HCT116 (cell line): ENCODE data around the gene C2orf76. TPM values are rescaled to one million over a fixed set of nuclear protein-coding genes. Genes with fewer than 3 reads are reported as not detected.

ENCODE experiments used
- ATAC-seq: fragments of 200-7000 bp; cut with Tn5 transposase; 2 replicates; pipeline ENCODE4 v1.9.1; 2020; ENCODE audit warnings: mild to moderate bottlenecking, moderate library complexity
- BruUV-seq: library from RNA; stranded (reverse); fragments of 400-500 nt; replicated peaks from 2 replicates; lab custom pipeline; 2021; lab: Mats Ljungman, UMichigan
- CTCF ChIA-PET: fragments of 300-600 bp; sonication (Branson Sonifier 250); formaldehyde crosslinking; loops from one replicate; lab custom pipeline; 2021; ENCODE audit warnings: antibody characterized with exemption; lab: Charles Lee
- POLR2A ChIA-PET: fragments of 300-600, 350-600 bp; sonication (Branson Sonifier 250); formaldehyde crosslinking; loops from one replicate; lab custom pipeline; 2021; ENCODE audit warnings: antibody characterized with exemption; lab: Charles Lee
- RAD21 ChIA-PET, 2 experiments: fragments of 300-600 bp; sonication (Branson Sonifier 250); formaldehyde crosslinking; loops; one replicate each; lab custom pipeline; 2023; ENCODE audit warnings: low total read pairs in 2 of 2; ENCODE audit not compliant: uncharacterized antibody in 2 of 2, unreplicated experiment in 2 of 2, low non-redundant PET in 1 of 2; lab: Charles Lee
- DNase-seq: peaks from one replicate; pipeline ENCODE4 v3.0.0-alpha.2; 2010; ENCODE audit warnings: low read depth, low spot score
- H2AFZ ChIP-seq: fragments of 200-600 bp; shearing (Covaris generic), sonication (generic); 2 replicates; pipeline ENCODE4 v1.6.1; 2017; ENCODE audit warnings: low read depth, mixed run types, mixed read lengths, antibody characterized with exemption, low read length; ENCODE audit not compliant: poor library complexity, severe bottlenecking
- H3K27ac ChIP-seq: 2 replicates; pipeline ENCODE4 v1.5.1; 2012; ENCODE audit warnings: low read depth, low read length
- H3K27me3 ChIP-seq: fragments of 200-600 bp; sonication (generic); 2 replicates; pipeline ENCODE4 v1.6.1; 2016; ENCODE audit warnings: mixed run types, low read length, mixed read lengths; ENCODE audit not compliant: insufficient read depth
- H3K36me3 ChIP-seq, 2 experiments: fragments of 200-500 bp in 1 of 2; fragments of 200-600 bp in 1 of 2; sonication (Bioruptor generic) in 1 of 2; sonication (generic) in 1 of 2; 2 replicates each; pipeline versions ENCODE4 v1.5.1 to v1.6.1; 2014 to 2016; ENCODE audit warnings: low read length in 2 of 2, inconsistent platforms in 1 of 2, mixed read lengths in 1 of 2, mixed run types in 1 of 2; ENCODE audit not compliant: insufficient read depth in 2 of 2, control insufficient read depth in 1 of 2
- H3K4me1 ChIP-seq, 2 experiments: fragments of 200-600 bp in 1 of 2; sonication (generic) in 1 of 2; 2 replicates each; pipeline versions ENCODE4 v1.5.1 to v1.6.1; 2012 to 2017; ENCODE audit warnings: low read length in 2 of 2, inconsistent platforms in 1 of 2, mild to moderate bottlenecking in 1 of 2, mixed read lengths in 1 of 2, mixed run types in 1 of 2, moderate library complexity in 1 of 2; ENCODE audit not compliant: insufficient read depth in 2 of 2, control insufficient read depth in 1 of 2
- H3K4me2 ChIP-seq: fragments of 200-600 bp; sonication (generic); 2 replicates; pipeline ENCODE4 v1.6.1; 2017; ENCODE audit warnings: mixed run types, low read length, mixed read lengths
- H3K4me3 ChIP-seq, 2 experiments: fragments of 200-600 bp in 1 of 2; sonication (generic) in 1 of 2; replicated peaks in 1 of 2; 2 replicates each; pipeline ENCODE4 v1.5.1; 2011 to 2016; ENCODE audit warnings: low read length in 2 of 2, control low read depth in 1 of 2, low read depth in 1 of 2, mild to moderate bottlenecking in 1 of 2, mixed read lengths in 1 of 2, mixed run types in 1 of 2
- H3K79me2 ChIP-seq: fragments of 200-600 bp; sonication (generic); 2 replicates; pipeline ENCODE4 v1.6.1; 2017; ENCODE audit warnings: mild to moderate bottlenecking, mixed run types, low read length, moderate library complexity, mixed read lengths; ENCODE audit not compliant: insufficient read depth
- H3K9ac ChIP-seq: fragments of 200-600 bp; sonication (generic); 2 replicates; pipeline ENCODE4 v1.6.1; 2016; ENCODE audit warnings: low read length, mixed read lengths
- H3K9me2 ChIP-seq: fragments of 200-600 bp; sonication (generic), shearing (Covaris generic); 2 replicates; pipeline ENCODE4 v1.6.1; 2017; ENCODE audit warnings: mixed run types, mild to moderate bottlenecking, moderate library complexity; ENCODE audit not compliant: insufficient read depth
- H3K9me3 ChIP-seq, 2 experiments: fragments of 200-500 bp in 1 of 2; fragments of 200-600 bp in 1 of 2; sonication (Bioruptor generic) in 1 of 2; sonication (generic) in 1 of 2; 2 replicates each; pipeline ENCODE4 v1.6.1; 2014 to 2017; ENCODE audit warnings: low read length in 2 of 2, mixed read lengths in 2 of 2, inconsistent platforms in 1 of 2, low read depth in 1 of 2, mild to moderate bottlenecking in 1 of 2, mixed run types in 1 of 2, moderate library complexity in 1 of 2; ENCODE audit not compliant: control insufficient read depth in 1 of 2, insufficient read depth in 1 of 2
- H4K20me1 ChIP-seq: fragments of 200-600 bp; sonication (generic), shearing (Covaris generic); 2 replicates; pipeline ENCODE4 v1.6.1; 2017; ENCODE audit warnings: mixed run types, mild to moderate bottlenecking, moderate library complexity; ENCODE audit not compliant: insufficient read depth
- CEBPB ChIP-seq: IDR thresholded peaks from 2 replicates; pipeline ENCODE4 v1.6.1; 2012; ENCODE audit warnings: low read depth
- EGR1 ChIP-seq: IDR thresholded peaks from 2 replicates; pipeline ENCODE4 v1.6.1; 2012; ENCODE audit warnings: low read depth
- ELF1 ChIP-seq: IDR thresholded peaks from 2 replicates; pipeline ENCODE4 v1.6.1; 2012; ENCODE audit warnings: low read depth, borderline replicate concordance
- EZH2 ChIP-seq: fragments of 200-600 bp; sonication (generic); IDR thresholded peaks from 2 replicates; pipeline ENCODE4 v1.6.1; 2017; ENCODE audit warnings: antibody characterized with exemption, mixed run types
- EZH2phosphoT487 ChIP-seq: fragments of 200-600 bp; IDR thresholded peaks from 2 replicates; pipeline ENCODE4 v1.6.1; 2018; ENCODE audit warnings: antibody characterized with exemption, borderline replicate concordance
- FOSL1 ChIP-seq: IDR thresholded peaks from 2 replicates; pipeline ENCODE4 v1.6.1; 2012; ENCODE audit warnings: low read depth
- JUND ChIP-seq: IDR thresholded peaks from 2 replicates; pipeline ENCODE4 v1.6.1; 2012
- MAX ChIP-seq: IDR thresholded peaks from 2 replicates; pipeline ENCODE4 v1.6.1; 2012
- POLR2A ChIP-seq: IDR thresholded peaks from 2 replicates; pipeline ENCODE4 v1.7.0; 2011; ENCODE audit warnings: borderline replicate concordance; ENCODE audit not compliant: insufficient read depth, insufficient read length; ENCODE audit errors: extremely low read depth
- POLR2AphosphoS5 ChIP-seq: IDR thresholded peaks from 2 replicates; pipeline ENCODE4 v1.6.1; 2011; ENCODE audit warnings: mild to moderate bottlenecking, low read depth, low read length, moderate library complexity
- RAD21 ChIP-seq: IDR thresholded peaks from 2 replicates; pipeline ENCODE4 v1.6.1; 2012; ENCODE audit warnings: low read depth, mild to moderate bottlenecking
- SRF ChIP-seq: IDR thresholded peaks from 2 replicates; pipeline ENCODE4 v1.6.1; 2012; ENCODE audit warnings: low read depth
- ZBTB33 ChIP-seq: IDR thresholded peaks from 2 replicates; pipeline ENCODE4 v1.6.1; 2011; ENCODE audit warnings: mild to moderate bottlenecking, low read length, moderate library complexity; ENCODE audit not compliant: insufficient replicate concordance; ENCODE audit errors: extremely low read depth
- ZFX ChIP-seq: fragments of 450-650 bp; IDR thresholded peaks from 2 replicates; pipeline ENCODE4 v1.6.1; 2017
- intact Hi-C: fragments of 100-400 bp; cut with micrococcal nuclease; formaldehyde crosslinking; loops from 2 replicates; pipeline ENCODE4 v1.10.0; 2022
- total RNA-seq: library from RNA; stranded (reverse); gene quantifications from one replicate; pipeline ENCODE4 v1.2.1, GENCODE V29; 2021; ENCODE audit not compliant: unreplicated experiment
- TF ChIP-seq, protein P1 (sequence below), 3 experiments: fragments of 200-600 bp in 1 of 3; sonication (generic) in 1 of 3; IDR thresholded peaks in 2 of 3; conservative IDR thresholded peaks in 1 of 3; 2 replicates each; pipeline ENCODE4 v1.5.1; 2012 to 2017; ENCODE audit warnings: low read depth in 2 of 3, low read length in 2 of 3, antibody characterized with exemption in 1 of 3, borderline replicate concordance in 1 of 3, control low read depth in 1 of 3, mild to moderate bottlenecking in 1 of 3, mixed read lengths in 1 of 3, mixed run types in 1 of 3, moderate library complexity in 1 of 3; ENCODE audit not compliant: insufficient read depth in 1 of 3
- TF ChIP-seq, protein P2 (sequence below): IDR thresholded peaks from 2 replicates; pipeline ENCODE4 v1.6.1; 2012

C2orf76 gene
- total RNA-seq, 1 experiment from 2014 or later, result 10.5 TPM

DNA sequence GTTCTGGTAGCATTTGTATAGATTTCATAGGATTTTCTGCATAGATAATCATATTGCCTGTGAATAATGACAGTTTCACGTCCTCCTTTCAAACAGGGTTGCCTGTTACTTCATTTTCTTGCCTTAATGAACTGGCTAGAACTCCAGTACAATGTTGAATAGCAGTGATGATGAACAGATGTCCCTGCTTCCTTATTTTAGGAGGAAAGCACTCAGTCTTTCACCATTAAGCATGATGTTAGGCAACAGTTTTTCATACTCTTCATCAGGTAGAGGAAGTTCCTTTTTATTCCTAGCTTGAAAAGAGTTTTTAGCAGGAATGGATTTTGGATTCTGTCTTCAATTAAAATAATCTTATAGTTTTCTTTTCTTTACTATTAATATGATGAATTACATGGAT, 39.7 kb downstream of the C2orf76 start:
- Histone ChIP-seq H3K36me3 (no peaks in the 10 kb centered on the region), H3K27ac (no peak overlapping the region), H3K9me3 (no peaks in the 10 kb centered on the region), H2AFZ (no peak overlapping the region), H3K4me1 (peaks cover 3 to 4% of the 10 kb centered on the region in 2 experiments; a peak in 2 of 4 replicates), H3K9me2 (no peaks in the 10 kb centered on the region), H3K4me2 (no peak overlapping the region), H3K27me3 (no peaks in the 10 kb centered on the region), H3K4me3 (no peak overlapping the region), H3K79me2 (no peaks in the 10 kb centered on the region), H4K20me1 (no peaks in the 10 kb centered on the region), H3K9ac (no peak overlapping the region)
- CTCF ChIA-PET, result no interaction called here
- RAD21 ChIA-PET, result no interaction called here
- no peak for DNase-seq
- no peak for ATAC-seq
- no TSS peak for BruUV-seq
- intact Hi-C loops, result no loop called here
- no peak for TF ChIP-seq ZFX
- no peak for TF ChIP-seq RAD21
- no peak for TF ChIP-seq JUND
- TF ChIP-seq MAX, result no peak
- no peak for TF ChIP-seq FOSL1
- TF ChIP-seq SRF, result no peak
- TF ChIP-seq CEBPB, result no peak
- TF ChIP-seq POLR2AphosphoS5, result no peak
- no peak for TF ChIP-seq EGR1
- no peak for TF ChIP-seq ELF1
- no peak for TF ChIP-seq EZH2
- POLR2A ChIA-PET, result no interaction called here

GRCh38 chr2:119324685-119325270, 41.9 kb downstream of the C2orf76 start:
- Histone ChIP-seq H3K27ac (no peak overlapping the region), H3K36me3 (no peaks in the 10 kb centered on the region), H2AFZ (no peak overlapping the region), H3K4me1 (peaks cover 3 to 4% of the 10 kb centered on the region in 2 experiments; a peak in 2 of 4 replicates), H3K9me2 (no peaks in the 10 kb centered on the region), H3K27me3 (no peaks in the 10 kb centered on the region), H3K9me3 (no peaks in the 10 kb centered on the region), H3K79me2 (no peaks in the 10 kb centered on the region), H4K20me1 (no peaks in the 10 kb centered on the region), H3K4me2 (no peak overlapping the region), H3K9ac (no peak overlapping the region), H3K4me3 (no peak overlapping the region)
- CTCF ChIA-PET, result no interaction called here
- RAD21 ChIA-PET, result no interaction called here
- POLR2A ChIA-PET, result no interaction called here
- intact Hi-C loops, result no loop called here
- ATAC-seq, result no peak
- no TSS peak for BruUV-seq
- DNase-seq, result no peak
- no peak for TF ChIP-seq ZFX
- TF ChIP-seq ZBTB33, result no peak
- no peak for TF ChIP-seq EZH2phosphoT487
- no peak for TF ChIP-seq MAX
- TF ChIP-seq, protein P1, sequence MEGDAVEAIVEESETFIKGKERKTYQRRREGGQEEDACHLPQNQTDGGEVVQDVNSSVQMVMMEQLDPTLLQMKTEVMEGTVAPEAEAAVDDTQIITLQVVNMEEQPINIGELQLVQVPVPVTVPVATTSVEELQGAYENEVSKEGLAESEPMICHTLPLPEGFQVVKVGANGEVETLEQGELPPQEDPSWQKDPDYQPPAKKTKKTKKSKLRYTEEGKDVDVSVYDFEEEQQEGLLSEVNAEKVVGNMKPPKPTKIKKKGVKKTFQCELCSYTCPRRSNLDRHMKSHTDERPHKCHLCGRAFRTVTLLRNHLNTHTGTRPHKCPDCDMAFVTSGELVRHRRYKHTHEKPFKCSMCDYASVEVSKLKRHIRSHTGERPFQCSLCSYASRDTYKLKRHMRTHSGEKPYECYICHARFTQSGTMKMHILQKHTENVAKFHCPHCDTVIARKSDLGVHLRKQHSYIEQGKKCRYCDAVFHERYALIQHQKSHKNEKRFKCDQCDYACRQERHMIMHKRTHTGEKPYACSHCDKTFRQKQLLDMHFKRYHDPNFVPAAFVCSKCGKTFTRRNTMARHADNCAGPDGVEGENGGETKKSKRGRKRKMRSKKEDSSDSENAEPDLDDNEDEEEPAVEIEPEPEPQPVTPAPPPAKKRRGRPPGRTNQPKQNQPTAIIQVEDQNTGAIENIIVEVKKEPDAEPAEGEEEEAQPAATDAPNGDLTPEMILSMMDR (IDR thresholded peaks at IDR 0.05 in 2 of 3, conservative IDR thresholded peaks at IDR 0.05 in 1 of 3; ENCODE audit: borderline replicate concordance in 1 of 3, insufficient read depth in 1 of 3, low read depth in 2 of 3, low read length in 2 of 3), result no peak
- no peak for TF ChIP-seq EGR1
- no peak for TF ChIP-seq POLR2A
- TF ChIP-seq, protein P2, sequence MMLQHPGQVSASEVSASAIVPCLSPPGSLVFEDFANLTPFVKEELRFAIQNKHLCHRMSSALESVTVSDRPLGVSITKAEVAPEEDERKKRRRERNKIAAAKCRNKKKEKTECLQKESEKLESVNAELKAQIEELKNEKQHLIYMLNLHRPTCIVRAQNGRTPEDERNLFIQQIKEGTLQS, result no peak
- no peak for TF ChIP-seq RAD21
